Fibroblast of the conjunctiva (primary cell): ENCODE data around the gene MED10.

Experiments used
- DNase-seq: peaks from one replicate; pipeline ENCODE4 v3.0.0-alpha.2; 2010; ENCODE audit warnings: low read depth

Gene MED10

DNA sequence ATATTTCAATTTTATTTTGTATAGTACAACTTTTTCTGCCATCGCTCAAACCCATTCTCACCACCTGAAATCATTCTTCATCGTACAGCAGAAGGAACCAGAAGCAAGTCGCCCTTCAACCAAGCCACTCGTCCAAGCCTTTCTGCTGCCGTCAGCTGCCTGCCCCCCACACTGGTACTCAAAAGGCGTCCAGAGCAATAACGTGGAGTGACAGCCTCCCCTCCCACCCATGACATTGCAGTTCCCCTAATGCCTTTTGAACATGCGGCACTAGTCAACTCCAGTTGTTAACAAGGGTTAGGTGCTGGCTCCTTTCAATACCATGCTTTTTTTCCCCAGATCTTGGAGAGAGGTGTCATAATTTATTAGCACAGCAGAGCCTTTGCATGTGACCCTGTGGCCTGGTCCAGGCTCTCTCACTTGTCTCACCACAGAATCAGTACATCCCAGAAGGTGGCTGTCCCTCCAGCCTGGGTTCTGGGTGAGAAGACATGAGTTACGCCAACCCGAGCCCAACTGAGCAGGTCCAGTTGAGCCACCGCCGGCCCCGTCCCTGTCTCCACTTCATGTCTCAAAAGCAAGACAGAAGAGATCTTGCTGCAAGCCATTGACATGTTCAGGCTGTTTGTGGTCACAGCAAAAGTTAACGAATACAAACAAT, 20.4 kb upstream of the MED10 start:
- no peak for DNase-seq

DNA sequence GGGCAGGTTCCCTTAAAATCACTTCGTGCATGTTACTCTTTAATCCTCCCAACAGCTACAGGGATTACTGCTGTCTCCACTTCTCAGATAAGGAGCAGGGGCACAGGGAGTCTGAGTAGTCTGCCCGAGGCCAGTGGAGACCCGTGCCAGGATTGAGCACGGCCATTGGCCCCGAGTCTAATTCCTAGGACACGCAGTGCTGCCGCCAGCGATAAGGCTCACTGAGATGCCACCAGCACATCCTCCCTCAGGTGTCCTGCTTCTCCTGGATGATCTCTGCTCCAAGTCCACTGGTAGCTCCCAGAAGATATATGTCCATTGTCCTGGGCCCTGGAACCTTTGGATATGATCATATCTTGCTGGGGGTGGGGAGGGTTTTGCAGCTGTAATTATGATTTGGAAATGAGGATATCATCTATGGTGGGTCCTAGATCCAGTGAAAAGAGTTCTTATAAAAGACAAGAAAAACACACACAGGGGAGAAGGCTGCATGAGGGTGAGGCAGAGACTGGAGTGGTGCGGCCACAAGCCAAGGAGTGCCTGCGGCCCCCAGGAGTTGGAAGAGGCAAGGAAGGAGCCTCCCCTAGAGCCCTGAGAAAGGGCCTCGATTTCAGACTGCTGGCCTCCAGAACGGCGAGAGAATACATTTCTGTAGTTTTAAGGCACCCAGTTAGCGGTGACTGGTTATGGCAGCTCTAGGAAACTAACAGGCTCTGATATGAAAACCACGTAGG, 19.4 kb upstream of the MED10 start:
- DNase-seq = no peak

DNA sequence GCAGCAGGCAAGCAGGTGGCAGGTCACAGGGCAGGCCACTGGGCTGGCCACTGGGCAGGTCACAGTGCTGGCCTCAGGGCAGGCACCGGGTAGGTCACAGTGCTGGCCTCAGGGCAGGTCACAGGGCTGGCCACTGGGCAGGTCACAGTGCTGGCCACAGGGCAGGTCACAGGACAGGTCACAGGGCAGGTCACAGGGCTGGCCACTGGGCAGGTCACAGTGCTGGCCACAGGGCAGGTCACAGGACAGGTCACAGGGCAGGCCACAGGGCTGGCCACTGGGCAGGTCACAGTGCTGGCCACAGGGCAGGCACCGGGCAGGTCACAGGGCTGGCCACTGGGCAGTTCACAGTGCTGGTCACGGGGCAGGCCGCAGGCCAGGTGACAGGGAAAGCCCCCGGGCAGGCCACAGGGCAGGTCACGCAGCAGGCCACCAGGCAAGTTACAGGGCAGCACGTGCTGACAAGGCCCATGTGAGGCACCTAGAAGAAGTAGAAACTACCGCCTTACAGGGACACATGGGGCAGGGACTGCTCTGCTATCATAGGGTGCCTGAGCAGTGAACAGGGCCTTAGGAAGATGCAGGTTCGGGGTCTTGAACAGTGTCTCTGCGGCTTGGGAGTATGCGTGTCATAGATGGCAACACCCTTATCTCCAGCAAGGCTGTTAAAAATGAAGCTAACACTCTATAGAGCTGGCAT, 18.6 kb upstream of the MED10 start:
- no peak for DNase-seq

DNA sequence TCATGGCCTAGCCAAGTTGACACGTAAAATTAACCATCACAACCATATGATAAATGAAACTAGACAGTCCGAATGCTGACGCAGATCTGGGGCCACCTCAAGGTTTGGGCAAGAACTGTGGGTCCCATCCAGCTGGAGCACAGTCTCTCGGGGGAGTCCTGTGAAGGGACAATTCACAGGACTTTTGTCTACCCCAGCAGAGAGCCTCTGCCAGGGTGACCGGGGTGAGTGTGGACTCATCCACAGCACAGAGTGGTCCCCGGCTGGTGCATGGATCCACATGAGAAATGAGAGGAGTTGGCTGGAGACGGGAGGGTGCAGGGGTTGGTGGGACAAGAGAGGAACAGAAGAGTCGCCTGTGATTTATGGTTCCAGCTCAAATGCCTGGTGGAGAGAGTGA, 17.7 kb upstream of the MED10 start:
- DNase-seq = no peak

DNA sequence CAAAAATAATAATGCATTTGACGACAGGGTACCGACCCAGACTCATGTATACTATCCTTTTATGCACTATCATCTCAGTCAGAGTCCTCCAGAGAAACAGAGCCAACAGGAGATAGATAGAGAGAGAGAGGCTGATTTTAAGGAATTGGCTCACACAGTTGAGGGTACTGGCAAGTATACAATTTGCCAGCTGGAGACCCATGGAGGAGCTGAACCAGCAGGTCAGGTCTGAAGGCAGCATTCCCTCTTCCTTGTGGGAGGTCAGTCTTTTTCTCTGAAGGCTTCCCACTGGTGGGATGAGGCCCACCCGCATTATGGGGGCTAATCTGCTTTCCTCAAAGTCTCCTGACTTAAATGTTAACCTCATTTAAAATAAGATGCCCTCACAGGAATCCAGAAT, 17.3 kb upstream of the MED10 start:
- no peak for DNase-seq

DNA sequence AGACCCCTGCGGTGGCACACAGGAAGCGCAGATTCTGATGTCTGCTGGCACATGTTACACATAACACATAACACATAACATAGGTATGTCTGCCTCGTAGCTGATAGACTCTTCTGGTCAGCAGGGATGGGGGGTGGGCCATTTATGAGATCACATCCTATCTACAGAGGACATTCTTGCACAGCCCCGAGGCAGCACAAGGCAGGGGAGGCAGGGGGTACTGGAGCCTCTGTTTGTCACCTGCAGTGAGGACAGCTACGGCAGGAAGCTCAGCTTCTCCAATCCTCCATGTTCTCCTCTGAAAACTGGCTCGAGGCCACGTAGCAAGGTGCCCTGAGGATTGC, 16.7 kb upstream of the MED10 start:
- DNase-seq = no peak

DNA sequence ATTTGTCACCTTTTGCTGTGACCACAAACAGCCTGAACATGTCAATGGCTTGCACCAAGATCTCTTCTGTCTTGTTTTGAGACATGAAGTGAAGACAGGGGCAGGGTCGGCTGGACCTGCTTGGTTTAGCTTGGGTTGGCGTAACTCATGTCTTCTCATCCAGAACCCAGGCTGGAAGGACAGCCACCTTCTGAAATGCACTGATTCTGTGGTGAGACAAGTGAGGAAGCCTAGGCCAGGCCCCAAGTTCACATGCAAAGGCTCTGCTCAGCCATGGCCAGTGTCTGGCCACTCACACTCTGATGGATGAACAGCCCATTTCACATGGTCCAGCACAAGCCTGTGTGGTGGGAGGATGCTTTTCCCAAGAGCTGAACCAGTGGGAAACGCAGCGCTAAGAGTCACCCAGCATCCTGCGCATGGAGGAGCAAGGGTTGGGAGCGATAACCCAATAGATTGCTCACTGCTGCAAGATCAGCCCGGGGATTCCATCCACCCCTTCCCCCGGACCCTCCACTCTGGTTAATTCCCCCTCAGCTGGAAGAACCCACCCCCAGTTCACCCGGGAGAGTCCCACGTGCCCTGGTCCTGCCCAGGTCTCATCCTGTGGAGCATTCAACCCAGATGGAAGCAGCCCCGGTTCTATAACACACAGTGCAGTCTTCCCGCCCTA, 16.2 kb upstream of the MED10 start:
- no peak for DNase-seq

DNA sequence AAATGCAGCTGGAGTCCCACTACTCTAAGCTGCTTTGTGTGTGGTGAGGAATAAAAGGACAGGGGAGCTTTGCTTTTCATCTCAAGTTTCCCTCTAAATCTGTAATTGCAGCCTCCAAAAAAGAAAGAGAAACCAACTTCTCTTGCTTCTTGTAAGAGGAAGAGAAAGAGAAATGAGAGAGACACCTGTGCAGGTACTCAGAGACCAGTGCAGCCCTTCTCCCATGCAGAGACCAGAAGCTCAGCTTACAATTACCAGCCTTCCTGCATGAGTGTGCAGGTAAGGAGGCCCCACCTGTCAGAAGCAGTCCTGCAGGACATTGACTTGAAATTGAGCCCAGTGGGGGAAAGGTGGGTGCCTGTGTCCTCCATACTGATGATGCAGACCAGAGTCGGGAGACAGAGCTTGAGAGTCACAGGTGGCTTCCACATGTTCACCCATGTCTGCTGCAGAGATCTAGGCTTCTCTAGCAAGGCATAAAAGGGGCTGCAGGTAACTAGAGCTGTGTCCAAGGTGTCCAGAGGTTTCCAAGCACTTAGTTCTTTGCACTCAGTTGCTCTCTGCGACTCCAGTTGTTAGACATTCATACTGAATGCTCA, 15.3 kb upstream of the MED10 start:
- DNase-seq = no peak

DNA sequence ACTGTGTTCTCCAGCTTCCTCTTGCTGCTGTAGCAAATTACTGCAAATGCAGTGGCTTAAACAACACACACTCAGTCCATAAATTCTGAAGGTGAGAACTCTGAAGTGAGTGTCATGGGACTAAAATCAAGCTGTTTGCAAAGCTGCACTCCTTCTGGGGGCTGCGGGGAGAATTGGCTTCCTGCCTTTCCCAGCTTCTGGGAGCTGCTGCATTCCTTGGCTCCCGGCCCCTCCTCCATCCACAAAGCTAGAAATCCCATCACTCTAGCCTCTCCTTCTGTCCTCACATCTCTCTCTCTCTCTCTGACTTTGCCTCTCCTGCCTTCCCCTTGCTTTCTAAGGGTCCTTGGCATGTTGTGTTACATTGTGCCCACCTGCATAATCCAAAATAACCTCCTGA, 14.2 kb upstream of the MED10 start:
- DNase-seq = no peak

DNA sequence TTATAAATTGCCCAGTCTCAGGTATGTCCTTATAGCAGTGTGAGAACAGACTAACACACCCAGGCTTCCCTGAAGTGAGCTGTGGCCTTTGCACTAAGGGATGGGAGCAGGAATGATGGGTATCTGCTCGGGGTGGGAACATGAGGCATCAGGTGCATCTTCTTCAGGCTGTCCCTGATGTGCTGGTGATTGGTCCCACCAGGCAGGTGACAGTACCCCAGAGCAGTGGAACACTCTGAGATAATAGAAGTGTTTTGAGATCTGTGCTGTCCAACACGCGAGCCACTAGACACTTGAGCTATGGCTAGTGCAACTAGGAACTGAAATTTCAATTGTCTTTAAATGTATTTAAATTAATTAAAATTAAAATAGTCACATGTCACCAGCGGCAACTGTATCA, 12.8 kb upstream of the MED10 start:
- DNase-seq = no peak

DNA sequence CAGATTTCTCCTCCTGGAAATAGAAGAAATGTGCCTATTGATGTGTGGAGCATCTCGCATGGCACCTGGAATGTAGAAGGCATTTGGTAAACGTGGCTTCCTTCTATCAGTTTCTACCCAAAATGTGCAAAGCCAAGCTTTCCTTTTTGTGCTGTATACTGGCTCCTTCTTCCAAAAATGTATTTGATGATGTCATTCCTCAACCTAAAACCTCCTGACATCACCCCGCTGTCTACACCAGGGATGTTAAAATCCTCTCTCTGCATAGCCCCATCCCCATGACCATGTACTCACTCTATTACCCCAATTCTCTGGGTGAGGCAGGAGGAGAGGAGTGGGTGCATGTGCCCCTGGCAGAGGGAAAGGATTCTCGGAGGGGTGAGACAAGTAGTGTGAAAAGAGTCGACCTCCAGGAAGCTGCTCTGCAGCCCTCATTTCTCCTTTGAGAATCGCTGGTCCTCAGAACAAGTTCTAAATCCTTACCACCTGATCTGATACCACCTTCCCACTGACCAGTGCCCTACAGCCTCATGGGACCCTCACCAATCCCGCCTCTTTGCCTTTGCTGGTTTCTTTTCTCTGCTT, 11.7 kb upstream of the MED10 start:
- no peak for DNase-seq

DNA sequence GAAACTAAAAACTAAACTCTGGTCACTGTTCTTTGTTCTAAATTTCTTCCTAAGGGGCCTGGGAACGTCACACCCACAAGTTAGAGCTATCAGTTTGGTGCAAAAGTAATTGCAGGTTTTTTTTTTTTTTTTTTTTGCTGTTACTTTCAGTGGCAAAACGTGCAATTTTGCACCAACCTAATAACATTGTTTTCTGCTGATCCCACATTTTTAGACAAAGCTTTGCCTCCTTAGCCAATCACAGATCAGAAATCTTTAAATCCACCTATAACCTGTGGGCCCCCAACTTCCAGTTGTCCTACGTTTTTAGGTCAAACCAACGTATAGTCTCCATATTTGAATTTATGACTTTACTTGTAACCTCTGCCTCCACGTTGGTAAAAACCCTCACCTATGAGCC, 11.1 kb upstream of the MED10 start:
- DNase-seq = no peak

DNA sequence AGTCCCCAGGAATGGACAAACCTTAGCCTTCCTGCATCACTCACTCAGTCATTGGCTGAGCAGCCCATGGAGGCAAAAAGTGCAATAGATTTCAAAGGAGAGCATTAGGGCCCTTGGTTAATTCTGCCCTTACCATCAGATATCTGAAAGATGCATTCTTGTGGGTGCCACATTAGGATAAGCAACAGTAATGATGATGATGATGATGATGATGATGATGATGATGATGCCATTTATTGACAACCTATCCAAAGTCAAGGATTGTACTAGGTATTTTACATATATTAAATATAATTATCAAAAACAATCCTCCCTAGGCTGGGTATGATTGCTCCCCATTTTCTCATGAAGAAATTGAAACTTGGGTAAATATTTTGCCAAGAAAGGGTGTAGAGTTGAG, 9.6 kb upstream of the MED10 start:
- no peak for DNase-seq

DNA sequence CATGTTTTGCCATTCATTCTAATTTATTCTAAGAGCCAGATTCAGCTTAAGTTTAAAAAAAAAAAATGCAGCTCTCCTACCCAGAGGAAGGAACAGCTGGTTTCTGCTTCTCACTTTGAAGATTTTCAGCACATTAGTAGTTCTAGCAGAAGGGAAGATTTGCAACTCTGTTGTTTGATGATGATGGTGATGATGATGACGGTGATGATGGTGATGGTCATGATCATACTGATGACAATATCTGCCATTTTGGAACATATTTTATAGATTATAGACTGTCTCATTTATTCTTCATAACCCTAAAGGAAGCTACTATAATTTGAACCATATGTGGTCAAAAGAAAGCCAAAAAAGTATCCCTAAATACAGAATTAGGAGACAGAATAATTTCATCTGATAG, 7.9 kb upstream of the MED10 start:
- DNase-seq = no peak

DNA sequence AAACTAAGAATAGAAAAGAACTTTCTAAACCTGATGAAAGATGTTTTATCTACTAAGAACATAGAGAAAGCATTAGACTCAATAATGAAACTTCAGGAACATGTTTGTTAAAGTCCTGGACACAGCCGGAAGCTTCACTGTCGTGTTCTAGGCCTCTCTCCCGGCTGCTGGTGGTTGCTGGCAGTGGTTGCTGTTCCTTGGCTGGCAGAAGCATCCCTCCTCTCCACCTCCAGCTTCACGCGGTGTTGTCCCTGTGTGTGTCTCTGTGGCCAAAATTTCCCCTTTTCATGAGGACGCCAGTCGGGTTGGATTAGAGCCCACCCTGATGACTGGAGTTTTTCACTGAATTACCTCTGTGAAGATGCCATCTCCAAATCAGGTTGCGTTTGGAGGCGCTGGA, 6.5 kb upstream of the MED10 start:
- DNase-seq = no peak

DNA sequence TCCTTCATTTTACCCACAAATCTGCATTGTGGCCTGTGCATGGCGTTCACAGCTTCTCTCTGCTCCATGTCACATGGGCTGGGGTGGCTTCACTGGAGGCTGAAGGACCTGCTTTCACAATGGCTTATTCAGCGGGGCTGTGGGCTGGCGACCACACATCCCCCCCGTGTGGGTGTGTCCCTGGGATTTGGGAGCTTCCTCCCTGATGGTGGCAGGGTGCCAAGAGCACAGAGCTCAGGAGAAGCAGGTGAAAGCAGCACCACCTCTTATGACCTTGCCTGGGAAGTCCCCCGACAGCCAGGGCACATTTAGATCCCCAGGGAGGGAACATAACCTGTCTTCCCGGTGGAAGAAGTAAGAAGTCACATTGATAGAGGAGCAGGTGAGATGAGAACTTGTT, 5.0 kb upstream of the MED10 start:
- DNase-seq = no peak

DNA sequence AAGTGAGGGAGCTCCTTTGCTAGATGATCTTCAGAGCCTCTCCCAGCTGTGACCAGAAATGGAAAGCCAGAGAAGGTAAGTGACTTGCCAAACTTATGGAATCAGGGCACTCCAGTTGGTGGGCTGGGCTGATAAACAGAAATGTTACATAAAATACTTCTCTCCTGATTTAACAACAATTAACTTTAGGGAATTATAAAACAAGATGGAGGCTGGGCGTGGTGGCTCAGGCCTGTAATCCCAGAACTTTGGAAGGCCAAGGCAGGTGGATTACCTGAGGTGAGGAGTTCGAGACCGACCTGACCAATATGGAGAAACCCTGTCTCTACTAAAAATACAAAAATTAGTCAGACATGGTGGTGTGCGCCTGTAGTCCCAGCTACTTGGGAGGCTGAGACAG, 899 bp upstream of the MED10 start:
- DNase-seq = no peak

DNA sequence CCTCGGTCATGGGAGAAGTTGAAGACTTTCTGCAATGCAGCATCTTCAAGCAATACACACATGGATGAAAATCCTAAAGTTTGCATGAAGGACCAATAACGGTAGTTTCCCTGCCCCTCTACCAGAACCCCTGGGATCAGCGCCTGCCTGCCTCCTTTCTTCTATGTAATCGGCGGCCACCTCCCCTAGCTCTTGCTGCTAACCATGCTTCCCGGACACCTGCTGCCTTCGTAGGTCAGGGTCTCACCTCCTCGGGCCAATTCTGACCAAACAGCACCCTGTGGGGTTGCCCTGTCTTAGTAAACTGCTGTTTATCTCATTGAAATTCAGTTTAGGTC, 388 bp upstream of the MED10 start:
- no peak for DNase-seq

DNA sequence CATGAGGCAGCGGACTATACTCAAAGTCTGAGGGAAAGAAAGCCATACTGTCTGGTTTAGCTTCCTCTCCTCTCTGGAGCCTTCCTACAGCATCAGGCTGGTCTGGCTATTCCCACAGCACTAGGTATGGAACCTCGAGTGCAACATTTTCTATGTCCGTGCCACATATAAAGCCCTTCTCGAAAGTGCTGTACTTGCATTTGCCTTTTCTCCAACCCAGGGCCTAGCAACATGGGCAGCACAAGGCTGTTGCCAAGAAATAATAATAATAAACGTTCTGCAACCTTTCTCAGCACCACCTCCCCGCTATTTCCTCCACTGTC, 804 bp downstream of the MED10 start:
- DNase-seq = no peak

DNA sequence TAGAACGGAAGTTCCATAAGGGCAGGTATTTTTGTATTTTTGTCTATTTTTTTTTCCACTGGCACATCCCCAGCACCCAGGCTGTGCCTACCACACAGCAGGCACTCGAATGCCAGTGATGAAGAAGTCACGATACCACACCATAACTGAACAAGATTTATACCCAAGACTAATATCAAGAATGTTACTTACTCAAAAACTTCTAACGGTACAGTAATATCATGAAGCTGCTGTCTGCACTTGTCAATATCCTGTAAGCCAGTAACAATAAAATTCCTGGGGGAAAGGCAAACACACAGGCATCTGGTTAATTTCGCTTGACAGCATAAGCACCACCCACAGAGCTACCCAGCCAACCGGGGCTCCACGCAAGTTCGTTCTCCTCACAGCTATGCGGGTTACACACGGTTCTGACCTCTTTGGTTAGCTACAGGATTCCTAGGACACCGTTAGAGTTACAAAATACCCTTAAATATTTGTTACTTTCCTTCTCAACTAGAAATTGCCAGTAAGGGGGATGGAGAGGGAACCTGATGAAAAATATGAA, 1.3 kb downstream of the MED10 start:
- no peak for DNase-seq

DNA sequence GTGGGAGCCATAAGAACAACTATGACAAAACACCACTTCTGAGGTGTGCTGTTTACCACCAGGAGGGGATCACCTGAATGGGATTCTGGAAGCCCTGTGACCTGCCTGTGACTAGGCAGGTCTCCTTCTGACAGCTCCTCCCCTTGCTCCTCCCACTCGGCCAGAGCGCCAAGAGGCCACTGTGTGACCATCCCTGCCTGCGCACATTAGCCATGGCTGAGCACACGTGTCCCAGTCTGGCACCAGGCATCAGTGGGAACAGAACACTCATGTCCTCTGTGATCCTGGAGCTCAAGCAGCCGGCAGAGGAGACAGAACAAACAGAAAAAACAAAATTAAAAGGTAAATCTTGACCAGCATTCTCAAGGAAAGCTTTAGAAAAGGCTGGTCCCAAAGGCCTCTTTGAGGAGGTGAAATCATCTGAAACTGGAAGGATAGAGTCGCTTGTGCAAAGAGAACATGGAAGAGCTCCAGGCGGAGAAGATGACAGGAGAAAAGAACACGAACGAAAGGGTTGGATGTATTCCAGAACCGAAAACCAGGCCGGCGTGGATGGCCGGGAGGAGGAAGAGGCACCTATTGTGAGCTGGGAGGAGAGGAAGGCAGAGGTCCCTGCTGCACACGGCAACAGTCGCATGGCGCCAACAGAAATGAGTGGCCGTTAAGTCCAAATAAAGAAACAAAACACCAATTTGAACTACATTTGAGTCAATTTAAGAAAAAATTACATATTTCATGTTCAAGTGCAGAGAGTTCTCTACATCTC, 5.1 kb downstream of the MED10 start:
- no peak for DNase-seq
